Putamen (tissue), 1 donor: ENCODE results near the gene ST3GAL6.
"Not testable (repeated sequence)": the region's sequence is repeated elsewhere in the genome, so short reads cannot be mapped to it uniquely, and the experiment has no call there.

ENCODE experiments used
- DNase-seq: peaks from one replicate; pipeline ENCODE4 v3.0.0-alpha.2; 2016; ENCODE audit warnings: low spot score

ST3GAL6 gene

GRCh38 chr3:98805571-98805970 lies 42.4 kb downstream of the ST3GAL6 start:
- DNase-seq = no peak

GRCh38 chr3:98806521-98806920 lies 43.4 kb downstream of the ST3GAL6 start:
- DNase-seq = no peak

GRCh38 chr3:98807011-98807410 lies 43.9 kb downstream of the ST3GAL6 start:
- DNase-seq = no peak

GRCh38 chr3:98807561-98807960 lies 44.4 kb downstream of the ST3GAL6 start:
- no peak for DNase-seq

GRCh38 chr3:98808071-98808470 lies 44.9 kb downstream of the ST3GAL6 start:
- DNase-seq = no peak

DNA sequence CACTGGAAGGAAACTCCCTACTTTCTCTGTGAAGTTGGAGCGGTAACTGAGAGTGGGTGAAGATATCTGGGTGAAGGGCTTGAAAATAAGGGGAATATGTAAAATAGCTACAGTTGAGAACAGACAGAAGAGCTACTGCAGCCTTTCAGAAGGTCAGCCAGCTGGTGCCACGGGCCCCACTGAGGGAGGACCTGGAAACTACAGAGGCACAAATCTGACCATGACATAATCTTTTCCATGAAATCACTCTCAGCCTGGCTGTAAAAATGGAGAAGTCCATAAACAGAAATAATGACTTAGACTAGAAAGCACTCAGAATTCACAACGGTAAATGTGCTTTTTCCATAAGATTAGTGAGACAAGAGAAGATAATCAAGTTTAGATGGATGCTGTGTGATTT lies 46.4 kb downstream of the ST3GAL6 start:
- DNase-seq = no peak

- no peak for DNase-seq
Observed at GRCh38 chr3:98811048-98811447, 47.9 kb downstream of the ST3GAL6 start.

DNA sequence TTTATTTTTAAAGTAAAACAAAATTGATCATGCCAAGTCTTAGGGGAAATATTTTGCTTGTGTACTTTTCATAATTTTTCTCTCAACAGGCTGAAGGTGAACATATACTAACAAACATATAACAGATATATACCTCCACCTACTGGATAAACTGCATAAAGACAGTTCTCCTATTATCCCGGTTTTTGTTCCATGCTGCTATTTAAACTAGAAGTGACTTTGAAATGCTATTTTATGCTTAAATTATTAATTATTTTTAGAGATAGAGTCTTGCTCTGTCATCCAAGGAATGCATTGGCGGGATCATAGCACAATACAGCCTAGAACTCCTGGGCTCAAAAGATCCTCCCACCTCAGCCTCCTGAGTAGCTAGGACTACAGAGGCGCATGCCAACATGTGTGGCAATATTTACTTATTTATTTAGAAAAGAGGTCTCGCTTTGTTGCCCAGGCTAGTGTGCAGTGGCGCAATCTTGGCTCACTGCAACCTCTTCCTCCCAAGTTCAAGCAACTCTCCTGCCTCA lies 49.8 kb downstream of the ST3GAL6 start:
- peak; percentile 41 for DNase-seq

DNA sequence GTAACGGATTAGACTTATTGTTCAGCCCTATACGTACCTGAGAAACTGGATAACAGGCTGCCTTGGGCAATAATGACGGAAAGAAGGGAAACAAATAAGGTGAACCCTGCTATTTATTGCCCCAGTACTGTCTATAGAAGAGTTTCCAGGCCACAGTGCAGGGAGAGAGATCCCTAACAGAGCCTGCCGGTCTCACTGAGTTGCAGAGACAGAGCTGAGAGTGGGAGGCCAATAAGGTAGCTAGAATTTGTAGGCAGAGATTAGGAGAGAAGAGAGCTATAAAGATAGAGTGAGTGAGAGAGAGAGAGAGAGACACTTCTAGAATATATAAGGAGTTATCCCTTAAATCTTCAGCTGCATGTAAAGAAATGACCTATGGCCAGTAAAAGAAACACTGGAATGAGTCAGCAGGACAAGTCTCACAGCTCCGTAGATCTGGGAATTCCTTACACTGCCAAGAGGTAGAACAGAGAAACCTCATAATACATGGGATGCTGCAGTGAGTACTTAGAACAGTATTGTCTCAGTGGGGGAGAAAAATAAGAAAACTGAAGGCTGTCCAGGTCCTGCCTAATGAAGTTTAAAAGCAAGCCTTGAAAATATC lies 51.8 kb downstream of the ST3GAL6 start:
- no peak for DNase-seq

DNA sequence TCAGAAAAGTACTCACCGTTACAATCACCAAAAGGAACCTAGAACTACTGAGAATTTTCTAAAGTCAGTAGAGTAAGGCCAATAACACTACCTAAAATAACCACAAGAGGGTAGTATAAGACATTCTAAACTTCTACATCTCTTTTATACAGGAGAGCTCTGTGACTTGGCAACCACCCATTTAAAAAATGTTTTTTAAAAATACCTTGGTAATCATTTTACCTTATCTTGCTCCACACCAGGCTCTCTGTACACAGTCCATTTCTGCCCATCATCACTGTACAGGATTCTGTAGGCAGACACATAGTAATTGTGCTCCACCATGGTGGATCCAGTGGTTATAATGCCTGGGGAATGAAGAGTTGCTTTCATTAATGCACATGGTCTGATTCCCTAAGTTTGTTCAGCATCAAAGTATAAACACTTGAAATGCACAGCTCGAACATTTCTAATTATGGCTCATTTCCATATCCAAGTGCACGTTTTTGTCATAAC lies 54.5 kb downstream of the ST3GAL6 start:
- peak; percentile 40 for DNase-seq

GRCh38 chr3:98821063-98821462 lies 57.9 kb downstream of the ST3GAL6 start:
- no peak for DNase-seq

DNA sequence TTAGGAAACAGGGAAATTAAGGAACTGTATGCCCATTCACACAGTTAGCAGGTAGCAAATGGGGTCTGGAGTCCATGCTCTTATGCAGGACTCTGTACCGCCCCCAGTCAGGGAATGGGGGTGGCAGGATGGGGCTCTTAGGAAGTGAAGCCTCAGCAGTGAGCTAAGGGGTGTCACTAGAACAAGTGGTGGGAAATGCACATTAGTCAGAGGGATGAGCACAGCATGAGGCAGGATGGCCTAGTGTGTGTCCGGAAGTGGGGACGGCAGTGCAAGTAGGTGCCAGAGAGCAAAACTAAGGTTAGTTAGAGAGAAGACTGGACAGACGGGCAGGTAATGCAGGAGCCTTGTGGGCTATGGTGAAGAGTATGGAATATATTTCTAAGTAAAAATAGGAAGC lies 60.7 kb downstream of the ST3GAL6 start:
- DNase-seq = no peak

- DNase-seq = no peak
Observed at GRCh38 chr3:98824256-98824655, 61.1 kb downstream of the ST3GAL6 start.

DNA sequence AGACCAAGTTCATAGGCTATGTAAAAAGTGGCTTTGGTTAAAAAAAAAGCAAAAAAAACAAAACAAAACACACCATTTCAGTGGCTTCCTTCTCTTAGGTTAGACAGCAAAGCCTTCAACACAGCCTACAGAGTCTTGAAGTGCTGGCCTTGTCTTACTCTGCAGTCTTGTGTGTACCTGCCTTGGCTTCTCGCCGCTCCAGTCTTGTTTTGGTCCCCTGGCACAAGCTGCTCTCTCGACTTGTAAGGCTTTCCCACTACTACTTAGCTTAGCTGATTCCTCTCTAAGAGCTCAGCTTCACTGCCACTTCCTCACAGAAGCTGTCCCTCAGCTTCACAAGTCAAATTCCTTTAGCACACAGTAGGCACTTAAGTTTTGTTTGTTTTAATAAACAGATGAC lies 63.0 kb downstream of the ST3GAL6 start:
- no peak for DNase-seq

- no peak for DNase-seq
Observed at GRCh38 chr3:98827221-98827920, 64.2 kb downstream of the ST3GAL6 start.

DNA sequence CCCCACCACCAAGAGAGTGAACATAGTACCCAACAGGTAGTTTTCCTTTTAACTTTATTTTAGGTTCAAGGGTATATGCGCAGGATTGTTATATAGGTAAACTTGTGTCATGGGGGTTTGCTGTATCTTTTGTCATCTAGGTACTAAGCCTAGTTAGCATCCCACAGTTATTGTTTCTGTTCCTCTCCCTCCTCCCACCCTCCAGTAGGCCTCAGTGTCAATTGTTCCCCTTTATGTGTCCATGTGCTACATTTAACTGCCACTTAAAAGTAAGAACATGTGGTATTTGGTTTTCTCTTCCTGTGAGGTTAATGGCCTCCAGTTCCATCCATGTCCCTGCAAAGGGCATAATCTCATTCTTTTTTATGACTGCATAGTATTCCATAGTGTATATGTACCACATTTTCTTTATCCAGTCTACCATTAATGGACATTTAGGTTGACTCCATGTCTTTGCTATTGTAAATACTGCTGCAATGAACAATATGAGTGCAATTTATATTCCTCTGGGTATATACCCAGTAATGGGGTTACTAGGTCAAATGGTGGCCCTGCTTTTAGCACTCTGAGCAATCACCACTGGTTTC lies 66.2 kb downstream of the ST3GAL6 start:
- DNase-seq = no peak

GRCh38 chr3:98831060-98831459 lies 67.9 kb downstream of the ST3GAL6 start:
- not testable (repeated sequence) for DNase-seq

DNA sequence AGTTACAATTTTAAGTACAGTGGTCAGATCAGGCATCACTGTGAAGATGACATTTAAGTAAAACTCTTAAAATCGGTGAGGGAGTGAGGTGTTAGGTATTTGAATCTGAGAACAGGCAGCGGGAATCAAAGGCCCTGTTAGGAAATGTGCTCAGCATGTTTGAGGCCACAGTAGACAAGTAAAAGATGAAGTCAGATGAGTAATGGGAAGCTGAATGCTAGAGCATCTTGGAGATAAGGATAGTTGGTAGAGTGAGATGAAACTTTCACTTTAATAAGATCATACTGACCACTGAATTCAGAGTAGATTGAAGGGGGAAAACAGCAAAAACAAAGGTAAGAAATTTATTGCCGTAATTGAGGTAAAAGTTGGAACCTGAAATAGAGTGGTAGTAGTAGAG lies 76.7 kb downstream of the ST3GAL6 start:
- DNase-seq = no peak

DNA sequence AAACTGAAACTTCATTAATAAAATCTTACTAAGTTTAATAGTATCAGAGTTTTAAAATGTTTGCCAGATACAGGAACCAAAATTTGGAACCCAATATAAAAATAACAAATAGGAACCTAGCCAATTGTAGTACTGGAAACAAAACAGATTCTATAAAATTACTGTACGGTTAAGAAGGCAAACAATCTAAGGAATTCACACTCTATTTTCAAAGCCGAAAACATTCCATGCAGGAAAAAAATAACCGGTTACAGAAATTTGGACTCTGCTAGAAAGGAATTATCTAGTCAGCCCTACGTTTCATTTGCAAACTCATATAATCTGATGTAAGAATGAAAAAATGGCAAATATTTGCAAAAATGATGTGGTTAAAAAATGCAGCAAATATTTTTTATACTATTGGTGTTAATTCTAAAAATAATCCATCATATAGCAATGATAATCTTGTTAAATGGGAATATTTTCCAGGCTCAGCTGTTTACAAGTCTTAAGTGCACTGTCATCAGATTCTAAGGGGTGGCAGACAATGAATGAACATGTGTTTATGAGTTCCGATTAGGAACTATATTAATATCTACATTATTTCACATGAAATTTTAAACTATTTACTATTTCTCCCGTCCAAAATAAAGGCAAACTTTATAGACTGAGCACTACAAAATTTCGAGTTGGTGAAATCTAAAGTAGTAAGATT lies 80.3 kb downstream of the ST3GAL6 start:
- no peak for DNase-seq
